Stimulated activated naive CD4-positive, alpha-beta T cell (primary cell): Measurements from ENCODE around the gene BPNT1.
"Not testable (repeated sequence)": the region's sequence is repeated elsewhere in the genome, so short reads cannot be mapped to it uniquely, and the experiment has no call there.

ENCODE experiments used
- DNase-seq, 6 experiments: peaks; one replicate each; lab custom pipeline; 2025; lab: John Stamatoyannopoulos, UW

The BPNT1 gene, protein sequence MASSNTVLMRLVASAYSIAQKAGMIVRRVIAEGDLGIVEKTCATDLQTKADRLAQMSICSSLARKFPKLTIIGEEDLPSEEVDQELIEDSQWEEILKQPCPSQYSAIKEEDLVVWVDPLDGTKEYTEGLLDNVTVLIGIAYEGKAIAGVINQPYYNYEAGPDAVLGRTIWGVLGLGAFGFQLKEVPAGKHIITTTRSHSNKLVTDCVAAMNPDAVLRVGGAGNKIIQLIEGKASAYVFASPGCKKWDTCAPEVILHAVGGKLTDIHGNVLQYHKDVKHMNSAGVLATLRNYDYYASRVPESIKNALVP

GRCh38 chr1:220089650-220090556 is at the start of gene BPNT1:
BPNT1 (minus strand) TSS chr1:220089788; CDS start chr1:220079846, 9,942 bp downstream.
- peak; percentile 93 to 98 (median 96) for DNase-seq

GRCh38 chr1:220137019-220137786 is 47.6 kb upstream of the BPNT1 start:
- DNase-seq, result peak in 3 of 6 experiments; percentile 6 to 29 (median 10)

DNA sequence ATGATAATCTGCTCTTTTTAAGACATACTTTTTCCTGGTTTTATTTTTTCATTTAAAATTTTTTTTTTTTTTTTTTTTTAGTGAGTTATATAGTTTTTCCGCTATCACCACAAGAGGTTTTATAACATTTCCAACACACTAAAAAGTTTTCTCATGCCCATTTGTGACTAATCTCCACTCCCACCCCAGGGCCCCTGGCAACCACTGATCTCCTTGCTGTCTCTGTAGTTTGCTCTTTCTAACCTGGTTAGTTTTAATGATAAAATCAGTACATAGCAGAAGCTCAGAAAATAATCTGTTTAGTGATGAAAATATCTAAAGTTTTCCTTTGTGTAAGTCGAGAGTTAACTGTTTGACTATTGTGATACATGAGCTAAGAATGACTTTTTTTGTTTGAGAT is 46.2 kb upstream of the BPNT1 start:
- DNase-seq, result no peak

GRCh38 chr1:220129479-220130210 is 40.1 kb upstream of the BPNT1 start:
- no peak for DNase-seq

DNA sequence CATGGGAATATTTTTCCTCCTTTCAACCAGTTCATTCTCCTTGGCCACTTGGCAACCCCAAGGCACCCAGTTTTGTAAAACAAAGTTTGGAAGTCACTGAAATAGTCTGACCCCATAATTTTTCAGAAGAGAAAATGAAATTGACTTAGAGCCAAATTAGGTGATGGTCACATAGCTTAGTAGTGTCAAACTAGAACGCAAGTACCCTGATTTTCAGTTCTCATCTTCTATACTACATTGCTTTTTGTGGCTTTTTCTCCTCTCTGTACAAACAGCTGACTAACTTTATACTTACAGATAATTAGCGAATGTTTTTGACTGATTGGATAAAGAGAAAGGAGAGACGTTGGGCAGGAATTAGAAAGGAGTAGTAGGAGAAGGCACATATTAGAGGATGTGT is 37.5 kb upstream of the BPNT1 start:
- DNase-seq, result no peak

- DNase-seq, result no peak
Measured at GRCh38 chr1:220124542-220124941, 35.0 kb upstream of the BPNT1 start.

DNA sequence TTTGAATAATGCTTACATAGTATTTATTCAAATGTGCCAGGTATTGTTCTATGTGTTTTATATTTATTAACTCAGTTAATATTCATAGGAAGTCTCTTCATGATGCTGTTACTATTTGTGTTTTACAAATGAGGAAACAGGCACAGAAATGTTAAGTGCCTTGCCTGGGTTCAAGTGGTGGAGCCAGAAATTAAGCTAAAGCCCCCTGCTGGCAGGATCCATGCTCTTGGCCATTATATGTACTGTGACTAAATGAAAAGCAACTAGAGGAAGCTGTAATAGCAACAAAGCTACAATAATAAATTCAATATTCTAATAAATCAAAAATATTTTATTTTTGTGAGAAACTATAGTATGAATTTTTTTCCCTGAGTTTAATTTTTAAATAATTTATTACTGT is 34.3 kb upstream of the BPNT1 start:
- peak in 1 of 6 experiments; percentile 2 for DNase-seq

GRCh38 chr1:220123066-220123465 is 33.5 kb upstream of the BPNT1 start:
- no peak for DNase-seq

DNA sequence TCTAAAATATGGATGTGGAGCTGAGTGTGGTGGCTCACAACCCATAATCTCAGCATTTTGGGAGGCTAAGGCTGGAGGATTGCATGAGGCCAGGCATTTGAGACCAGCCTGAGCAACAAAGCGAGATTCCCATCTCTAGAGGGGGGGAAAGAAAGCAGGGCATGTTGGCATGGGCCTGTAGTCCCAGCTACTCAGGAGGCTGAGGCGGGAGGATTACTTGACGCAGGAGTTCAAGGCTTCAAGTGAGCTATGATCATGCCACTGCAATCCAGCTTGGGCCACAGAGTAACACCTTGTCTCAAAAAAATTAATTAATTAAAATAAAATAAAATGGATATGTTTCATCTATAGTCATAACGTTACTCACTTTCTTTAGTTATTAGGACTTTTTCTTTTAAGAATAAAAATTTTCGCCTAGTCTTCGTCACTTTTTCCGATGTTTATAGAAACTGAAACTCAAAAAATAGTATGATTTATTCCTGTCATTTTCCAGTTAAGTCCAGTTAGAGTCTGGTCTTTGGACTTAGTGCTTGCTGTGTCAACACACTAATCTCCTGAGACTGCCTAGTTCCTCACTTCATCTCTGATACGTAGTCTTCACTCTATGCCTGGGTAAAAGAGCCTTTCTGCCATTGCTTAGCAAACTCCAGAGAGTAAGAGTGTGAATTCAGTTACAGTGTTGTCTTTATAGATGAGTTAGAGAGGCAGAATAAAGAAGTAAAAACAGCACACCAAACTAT is 32.4 kb upstream of the BPNT1 start:
- DNase-seq, result no peak

- DNase-seq, result no peak
Measured at GRCh38 chr1:220119043-220119512, 29.5 kb upstream of the BPNT1 start.

DNA sequence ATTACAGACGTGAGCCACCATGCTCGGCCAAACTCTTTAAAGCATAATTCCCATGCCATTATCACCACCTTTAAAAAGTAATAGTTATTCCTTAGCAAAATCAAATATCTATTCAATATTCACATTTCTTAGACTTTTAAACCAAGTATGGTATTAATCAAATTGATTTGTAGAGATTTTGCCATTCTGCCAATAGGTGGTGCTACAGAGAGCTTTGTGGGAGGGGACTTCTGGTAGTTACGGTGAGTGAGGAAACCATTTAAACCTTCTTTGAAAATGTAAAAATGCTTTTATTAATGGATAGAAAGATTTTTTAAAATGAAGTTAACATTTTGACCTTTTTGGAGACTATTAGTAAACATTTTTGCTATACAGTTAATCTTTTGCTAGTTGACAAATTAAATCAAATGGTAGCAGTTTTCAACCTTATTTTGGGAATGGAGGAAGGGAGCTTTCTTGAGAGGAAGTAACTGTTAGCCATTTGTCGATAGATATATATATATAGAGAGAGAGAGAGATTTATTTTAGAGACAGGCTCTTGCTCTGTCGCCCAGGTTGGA is 23.6 kb upstream of the BPNT1 start:
- DNase-seq, result peak in 2 of 6 experiments; percentile 28 to 40

DNA sequence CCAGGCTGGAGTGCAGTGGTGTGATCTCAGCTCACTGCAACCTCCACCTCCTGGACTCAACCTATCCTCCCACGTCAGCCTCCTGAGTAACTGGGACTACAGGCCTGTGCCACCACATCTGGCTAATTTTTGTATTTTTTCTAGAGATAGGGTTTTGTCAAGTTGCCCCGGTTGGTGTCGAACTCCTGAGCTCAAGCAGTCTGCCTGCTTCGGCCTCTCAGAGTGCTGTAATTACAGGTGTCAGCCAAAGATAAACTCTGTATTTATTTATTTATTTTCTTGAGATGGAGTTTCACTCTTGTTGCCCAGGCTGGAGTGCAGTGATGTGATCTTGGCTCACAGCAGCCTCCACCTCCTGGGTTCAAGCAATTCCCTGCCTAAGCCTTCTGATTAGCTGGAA is 23.0 kb upstream of the BPNT1 start:
- not testable (repeated sequence) for DNase-seq

DNA sequence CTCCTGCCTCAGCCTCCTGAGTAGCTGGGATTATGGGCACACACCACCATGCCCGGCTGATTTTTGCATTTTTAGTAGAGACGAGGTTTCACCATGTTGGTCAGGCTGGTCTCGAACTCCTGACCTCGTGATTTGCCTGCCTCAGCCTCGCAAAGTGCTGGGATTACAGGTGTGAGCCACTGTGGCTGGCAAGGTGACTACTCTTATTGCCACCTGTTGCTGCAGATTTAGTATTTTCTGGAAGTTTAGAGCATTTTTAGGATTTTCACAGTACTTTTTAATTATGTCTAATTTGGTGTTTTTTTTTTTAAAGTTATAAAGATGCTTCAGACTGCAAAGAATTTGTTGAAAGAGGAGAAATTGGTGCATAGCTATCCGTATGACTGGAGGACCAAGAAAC is 20.9 kb upstream of the BPNT1 start:
- not testable (repeated sequence) for DNase-seq

DNA sequence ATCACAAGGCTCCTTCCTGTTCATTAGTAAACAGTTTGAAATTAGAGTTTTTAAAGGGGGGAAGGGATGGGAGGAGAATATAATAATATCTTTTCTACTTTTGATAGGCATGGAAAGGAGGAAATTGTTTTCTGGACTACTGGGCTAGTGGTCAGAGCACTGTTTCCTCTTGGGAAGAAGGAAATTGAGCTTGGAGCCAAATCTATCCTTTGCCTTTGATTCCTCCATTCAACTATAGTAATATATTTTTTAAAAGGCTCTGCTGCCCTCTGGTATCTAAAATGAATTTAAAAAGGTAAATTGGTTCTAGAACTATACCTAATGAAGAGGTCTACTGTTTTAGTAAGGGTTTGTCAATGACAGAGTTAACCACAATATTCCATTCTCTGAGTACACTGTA is 10.2 kb upstream of the BPNT1 start:
- no peak for DNase-seq

- peak; percentile 86 to 93 (median 90) for DNase-seq
Measured at GRCh38 chr1:220094016-220094911, 4.7 kb upstream of the BPNT1 start, which contains the start of gene IARS2. IARS2 (plus strand) TSS chr1:220094132; CDS start chr1:220094217, 85 bp downstream.

GRCh38 chr1:220093361-220094015 is 3.9 kb upstream of the BPNT1 start:
- no peak for DNase-seq

DNA sequence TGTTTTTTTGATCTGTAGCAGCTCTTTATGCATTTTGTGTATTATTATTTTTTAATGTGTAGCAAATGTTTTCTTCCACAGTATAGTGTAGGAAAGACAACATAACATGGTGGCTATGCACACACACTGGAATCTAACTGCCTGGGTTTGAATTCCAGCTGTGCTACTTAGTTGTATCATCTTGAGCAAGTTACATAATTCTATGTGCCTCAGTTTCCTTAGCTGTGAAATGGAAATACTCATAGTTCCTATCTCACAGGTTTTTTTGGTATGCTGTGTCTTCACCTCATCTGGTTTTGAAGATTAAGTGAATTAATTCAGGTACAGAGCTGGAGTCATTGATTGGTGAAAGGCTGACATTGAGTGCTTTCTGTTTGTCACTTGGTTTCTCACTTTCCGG is 3.1 kb upstream of the BPNT1 start:
- no peak for DNase-seq

DNA sequence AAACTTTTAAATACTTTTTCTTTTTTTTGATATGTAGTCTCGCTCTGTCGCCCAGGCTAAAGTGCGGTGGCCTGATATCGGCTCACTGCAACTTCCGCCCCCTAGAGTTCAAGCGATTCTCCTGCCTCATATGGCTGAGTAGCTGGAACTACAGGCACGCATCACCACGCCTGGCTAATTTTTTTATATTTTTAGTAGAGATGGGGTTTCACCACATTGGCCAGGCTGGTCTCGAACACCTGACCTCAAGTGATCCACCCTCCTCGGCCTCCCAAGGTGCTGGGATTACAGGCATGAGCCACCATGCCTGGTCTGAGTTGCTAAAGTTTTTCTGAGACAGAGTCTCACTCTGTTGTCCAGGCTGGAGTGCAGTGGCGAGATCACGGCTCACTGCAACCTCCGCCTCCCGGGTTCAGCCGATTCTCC is 3.3 kb downstream of the BPNT1 start:
- not testable (repeated sequence) for DNase-seq

DNA sequence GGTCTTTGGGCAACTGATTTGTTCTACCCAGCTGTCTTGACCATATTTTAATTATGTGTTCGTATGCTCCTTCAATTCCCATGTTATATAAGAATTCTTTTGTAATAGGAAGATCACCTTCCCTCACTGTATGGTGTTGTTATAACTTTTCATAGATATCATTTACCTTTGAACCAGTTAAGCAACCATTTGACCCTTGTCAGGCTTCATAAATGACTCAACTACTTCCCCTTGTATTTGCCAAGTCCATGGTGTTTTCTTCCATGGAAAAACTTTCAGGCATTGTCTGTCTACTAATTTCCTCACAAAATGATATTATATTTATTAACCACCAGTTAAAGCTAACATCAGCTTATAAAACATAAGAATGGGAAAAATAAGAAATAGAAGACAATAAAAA is 5.1 kb downstream of the BPNT1 start:
- DNase-seq, result no peak
